GM19025 (cell line): ENCODE measurements around the gene IRS1.

ENCODE experiments used
- ATAC-seq: cut with Tn5 transposase; IDR thresholded peaks from one replicate; pipeline ENCODE4 v1.9.1; 2021; ENCODE audit warnings: mild to moderate bottlenecking, low read depth, moderate library complexity; ENCODE audit not compliant: unreplicated experiment

IRS1 gene

DNA sequence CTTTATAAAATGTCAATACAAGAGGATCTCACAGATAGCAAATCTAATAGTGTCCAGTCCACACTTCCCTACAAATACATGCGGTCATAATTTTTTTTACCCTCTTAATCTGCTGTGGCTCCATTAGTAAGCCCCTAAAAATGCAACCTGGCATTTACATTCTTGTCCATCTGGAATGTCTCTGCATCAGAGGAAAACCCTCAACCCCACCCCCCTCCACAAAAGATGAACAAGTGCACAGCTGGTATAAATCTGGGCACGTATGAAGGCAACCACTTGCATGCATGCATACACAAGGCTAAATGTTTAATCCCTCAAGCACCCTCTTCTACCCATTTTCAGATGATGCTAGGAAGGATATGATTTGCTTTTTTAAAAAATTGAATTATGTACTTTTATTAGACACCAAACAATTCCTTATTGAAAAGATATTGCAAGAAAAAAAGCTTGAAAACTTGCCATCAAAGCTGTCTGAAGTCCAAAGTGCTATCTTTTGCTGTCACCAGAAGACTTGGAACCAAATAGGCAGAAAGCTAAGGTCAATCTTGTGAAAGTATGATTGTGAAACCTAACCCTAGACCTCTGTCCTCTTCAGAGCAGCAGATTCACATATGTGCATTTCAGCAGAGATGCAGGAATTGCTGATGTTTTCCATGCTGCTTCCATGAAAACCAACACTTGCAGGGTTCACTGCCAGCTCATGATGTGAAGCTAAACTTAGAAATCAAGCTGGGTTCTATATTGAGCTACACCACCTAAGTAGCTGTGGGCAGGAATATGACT is 39.0 kb downstream of the IRS1 start:
- ATAC-seq = no peak

- no peak for ATAC-seq
Observed at GRCh38 chr2:226759768-226760167, 39.9 kb downstream of the IRS1 start.

- no peak for ATAC-seq
Observed at GRCh38 chr2:226758921-226759640, 40.5 kb downstream of the IRS1 start.

DNA sequence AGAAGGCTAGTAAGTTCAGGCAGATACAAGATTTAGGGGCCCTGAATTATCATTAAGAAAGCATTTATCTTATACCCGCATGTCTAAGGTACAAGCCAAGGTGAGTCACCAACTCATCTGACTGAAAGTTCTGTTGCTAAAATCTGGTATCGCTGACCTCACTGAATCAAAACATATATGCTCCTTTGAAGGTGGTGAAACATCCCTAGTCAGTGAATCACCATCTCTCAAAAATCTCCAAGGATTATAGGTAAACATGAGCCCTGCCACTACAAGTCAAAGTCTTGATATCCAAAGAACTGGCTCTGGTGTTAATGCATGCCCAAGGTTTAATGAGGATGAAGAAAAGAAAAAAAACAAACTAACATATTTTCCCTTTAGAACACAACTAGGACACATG is 43.5 kb downstream of the IRS1 start:
- ATAC-seq = no peak

DNA sequence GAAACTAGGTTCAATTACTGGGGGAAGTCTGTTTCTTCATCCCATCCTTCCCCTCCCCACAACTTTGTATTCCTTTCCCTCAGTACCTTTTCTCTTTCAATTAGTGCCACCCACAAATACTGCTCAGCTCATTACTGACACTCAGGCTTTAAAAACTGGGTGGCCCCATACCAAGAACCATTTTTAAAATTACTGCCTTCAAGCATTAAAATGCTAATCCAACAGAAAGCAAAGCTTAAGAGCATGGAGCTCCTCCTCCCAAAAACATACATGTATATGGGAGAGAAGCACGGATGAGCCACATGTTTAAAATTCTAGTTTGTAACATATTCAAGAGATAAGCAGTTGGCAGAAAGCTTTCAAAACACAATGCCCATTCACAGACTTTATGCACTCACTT is 44.0 kb downstream of the IRS1 start:
- ATAC-seq = no peak

GRCh38 chr2:226754821-226755604 is 44.6 kb downstream of the IRS1 start:
- ATAC-seq = no peak

DNA sequence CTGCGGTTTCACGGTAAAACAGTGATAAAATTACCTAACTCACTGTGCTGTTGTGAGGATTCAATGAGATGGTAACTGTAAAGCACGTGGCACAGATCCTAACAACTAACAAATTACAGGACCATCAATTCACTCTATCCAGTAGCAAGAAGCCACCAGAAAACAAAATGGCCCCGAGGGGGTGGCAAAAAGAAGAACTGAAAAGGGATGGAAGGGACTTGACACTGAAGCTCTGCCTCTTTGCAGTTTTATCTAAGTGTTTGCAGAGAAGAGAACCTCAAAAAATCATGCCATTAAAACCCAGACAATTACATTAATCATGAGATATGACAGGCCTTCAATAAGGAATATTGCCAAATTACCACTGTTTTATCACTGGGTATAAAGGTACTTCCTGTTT is 46.7 kb downstream of the IRS1 start:
- ATAC-seq = no peak

DNA sequence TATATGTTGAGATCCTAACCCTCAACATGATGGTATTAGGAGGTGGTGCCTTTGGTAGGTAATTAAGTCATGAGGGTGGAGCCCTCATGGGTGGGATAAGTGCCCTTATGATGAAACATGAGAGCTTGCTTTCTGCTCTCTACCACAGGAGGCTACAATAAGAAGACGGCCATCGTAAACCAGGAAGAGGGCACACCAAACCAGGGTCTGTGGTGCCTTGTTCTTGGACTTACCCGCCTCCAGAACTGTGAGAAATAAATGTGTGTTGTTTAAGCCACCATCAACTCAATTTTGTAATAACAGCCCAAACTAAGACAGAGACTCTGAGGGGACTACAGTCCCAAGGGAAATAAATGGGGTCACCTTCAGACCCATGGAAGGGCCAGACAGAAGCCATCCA is 52.3 kb downstream of the IRS1 start:
- ATAC-seq = no peak

GRCh38 chr2:226746196-226746800 is 53.3 kb downstream of the IRS1 start:
- ATAC-seq = no peak

- ATAC-seq = no peak
Observed at GRCh38 chr2:226743915-226744314, 55.7 kb downstream of the IRS1 start.

GRCh38 chr2:226742347-226742746 is 57.3 kb downstream of the IRS1 start:
- ATAC-seq = no peak

- ATAC-seq = no peak
Observed at GRCh38 chr2:226740039-226740648, 59.5 kb downstream of the IRS1 start.

GRCh38 chr2:226739545-226740030 is 60.0 kb downstream of the IRS1 start:
- no peak for ATAC-seq

- ATAC-seq = no peak
Observed at GRCh38 chr2:226738821-226739544, 60.6 kb downstream of the IRS1 start.

- no peak for ATAC-seq
Observed at GRCh38 chr2:226738191-226738820, 61.3 kb downstream of the IRS1 start.

GRCh38 chr2:226736382-226736781 is 63.2 kb downstream of the IRS1 start:
- ATAC-seq = no peak

GRCh38 chr2:226733927-226734564 is 65.6 kb downstream of the IRS1 start:
- no peak for ATAC-seq

DNA sequence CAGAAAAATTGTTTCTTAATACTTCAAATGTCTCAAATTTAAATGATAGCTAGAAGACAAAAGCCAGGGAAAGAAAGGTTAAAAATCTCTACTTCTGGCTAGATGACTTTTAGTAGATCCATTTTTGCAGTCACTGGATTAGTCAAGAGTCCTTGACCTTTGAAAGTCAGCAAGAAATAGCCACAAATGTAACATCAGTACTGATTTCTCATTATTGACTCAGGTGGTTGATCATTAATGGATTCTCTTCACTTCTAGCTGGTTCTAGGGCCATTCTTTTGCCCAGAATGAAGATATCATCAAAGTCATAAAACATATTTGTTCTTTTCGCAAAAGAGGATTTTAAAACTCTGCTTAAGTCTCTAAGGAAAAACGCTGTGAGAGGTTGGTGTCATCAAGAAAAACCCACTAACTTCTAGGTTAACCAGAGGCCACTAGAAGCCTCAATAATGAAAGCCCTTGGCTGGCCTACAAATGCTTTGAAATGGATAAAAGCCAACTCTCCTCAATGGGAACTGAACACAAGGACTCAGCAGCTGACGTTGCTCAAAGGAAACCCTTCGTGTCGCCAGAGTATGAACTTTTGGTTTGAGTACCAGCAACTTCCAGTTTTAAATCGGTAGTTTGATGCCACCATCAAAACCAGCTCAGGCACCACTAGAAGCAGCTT is 66.3 kb downstream of the IRS1 start:
- ATAC-seq = no peak
